GM12801 (cell line): Measurements from ENCODE around the gene NEO1.

Experiments used
- CTCF ChIP-seq: IDR thresholded peaks from one replicate; pipeline ENCODE4 v1.5.1; 2011; ENCODE audit warnings: control low read depth; ENCODE audit not compliant: insufficient read length; ENCODE audit errors: extremely low read depth

NEO1 gene

GRCh38 chr15:73110201-73110600 lies 57.9 kb downstream of the NEO1 start:
- no peak for TF ChIP-seq CTCF

- no peak for TF ChIP-seq CTCF
These were observed 61.8 kb downstream of the NEO1 start for GRCh38 chr15:73114064-73114463.

GRCh38 chr15:73116164-73116563 lies 63.9 kb downstream of the NEO1 start:
- no peak for TF ChIP-seq CTCF

GRCh38 chr15:73118055-73118454 lies 65.8 kb downstream of the NEO1 start:
- no peak for TF ChIP-seq CTCF

- TF ChIP-seq CTCF, result no peak
These were observed 67.2 kb downstream of the NEO1 start for GRCh38 chr15:73119478-73119877.

GRCh38 chr15:73120269-73120668 lies 68.0 kb downstream of the NEO1 start:
- no peak for TF ChIP-seq CTCF

- no peak for TF ChIP-seq CTCF
These were observed 73.0 kb downstream of the NEO1 start for GRCh38 chr15:73125219-73125618.
